CD4-positive, alpha-beta T cell (primary cell): Measurements from ENCODE around the gene STN1. TPM values are rescaled to one million over a fixed set of nuclear protein-coding genes. Genes with fewer than 3 reads are reported as not detected.

Source experiments
- ATAC-seq: fragments of 200-7000 bp; cut with Tn5 transposase; one replicate; pipeline ENCODE4 v1.10.0; 2022; ENCODE audit warnings: mild to moderate bottlenecking; ENCODE audit not compliant: poor library complexity
- CTCF ChIA-PET: fragments of 350-600 bp; sonication (Branson Sonifier 250); formaldehyde crosslinking; loops from one replicate; lab custom pipeline; 2021; ENCODE audit warnings: antibody characterized with exemption, inconsistent platforms; lab: Charles Lee
- POLR2A ChIA-PET: fragments of 350-600 bp; sonication (Branson Sonifier 250); formaldehyde crosslinking; loops from one replicate; lab custom pipeline; 2021; ENCODE audit warnings: antibody characterized with exemption, inconsistent platforms; lab: Charles Lee
- DNase-seq, 14 experiments: peaks; one replicate each; pipeline ENCODE4 v3.0.0-alpha.2; 2013 to 2020; ENCODE audit warnings: mixed read lengths in 2 of 14
- H3K27ac ChIP-seq, 2 donors: one replicate each; pipeline versions ENCODE4 v1.5.1 to v1.7.0; 2013; ENCODE audit warnings: low read length in 2 of 2, low read depth in 1 of 2, mild to moderate bottlenecking in 1 of 2
- H3K27me3 ChIP-seq, 2 experiments: 1 replicate in 1 of 2; 2 replicates in 1 of 2; pipeline versions ENCODE4 v1.6.1 to v1.7.0; 2013; ENCODE audit warnings: low read length in 2 of 2, control low read depth in 1 of 2, mild to moderate bottlenecking in 1 of 2, moderate library complexity in 1 of 2; ENCODE audit not compliant: insufficient read depth in 2 of 2, control insufficient read depth in 1 of 2
- H3K36me3 ChIP-seq: one replicate; pipeline ENCODE4 v1.6.1; 2013; ENCODE audit warnings: low read length, control low read depth; ENCODE audit not compliant: insufficient read depth
- H3K4me1 ChIP-seq: one replicate; pipeline ENCODE4 v1.6.1; 2013; ENCODE audit warnings: low read length, control low read depth; ENCODE audit not compliant: insufficient read depth
- H3K4me3 ChIP-seq: one replicate; pipeline ENCODE4 v1.5.1; 2013; ENCODE audit warnings: mild to moderate bottlenecking, low read length, moderate library complexity
- H3K9me3 ChIP-seq, 2 experiments: 1 replicate in 1 of 2; 2 replicates in 1 of 2; pipeline versions ENCODE4 v1.6.1 to v1.7.0; 2013; ENCODE audit warnings: low read length in 2 of 2, mild to moderate bottlenecking in 2 of 2, control low read depth in 1 of 2, moderate library complexity in 1 of 2; ENCODE audit not compliant: control insufficient read depth in 1 of 2, insufficient read depth in 1 of 2
- H3K27ac Mint-ChIP-seq: one replicate; pipeline ENCODE4 v1.8.0; 2020; ENCODE audit warnings: mixed read lengths
- H3K27me3 Mint-ChIP-seq: one replicate; pipeline ENCODE4 v1.8.0; 2021; ENCODE audit warnings: mixed read lengths
- H3K36me3 Mint-ChIP-seq: one replicate; pipeline ENCODE4 v1.8.0; 2021; ENCODE audit warnings: low read depth, mixed read lengths
- H3K4me1 Mint-ChIP-seq: one replicate; pipeline ENCODE4 v1.8.0; 2021; ENCODE audit warnings: low read depth, mixed read lengths
- H3K4me3 Mint-ChIP-seq: one replicate; pipeline ENCODE4 v1.8.0; 2020; ENCODE audit warnings: mild to moderate bottlenecking, mixed read lengths
- H3K9me3 Mint-ChIP-seq: one replicate; pipeline ENCODE4 v1.8.0; 2020; ENCODE audit warnings: mixed read lengths
- CTCF ChIP-seq: fragments of 200-600 bp; IDR thresholded peaks from one replicate; pipeline ENCODE4 v1.8.0; 2022; ENCODE audit warnings: antibody characterized with exemption, mild to moderate bottlenecking
- intact Hi-C, 2 experiments: fragments of 100-400 bp; cut with DNase I in 1 of 2; cut with micrococcal nuclease in 1 of 2; formaldehyde crosslinking; loops; one replicate each; pipeline versions ENCODE4 v1.15.1 to v1.9.0; 2023 to 2025; cut with DNase I, micrococcal nuclease
- total RNA-seq, 174 experiments: library from RNA in 2 of 174; stranded (reverse) in 2 of 174; gene quantifications; one replicate each; pipeline ENCODE4 v1.2.3 and lab custom pipeline; 2021 to 2026

Gene STN1
- total RNA-seq, 2 experiments from 2014 or later, result 13.0 to 13.4 TPM

- DNase-seq (no peak), ATAC-seq (no peak)
- H3K27me3 Mint-ChIP-seq, result no peaks in the 10 kb centered on the region
- H3K27ac Mint-ChIP-seq, result no peak overlapping the region
- Histone ChIP-seq H3K36me3 (peaks cover 89% of the 10 kb centered on the region), H3K9me3 (no peaks in the 10 kb centered on the region), H3K4me1 (peaks cover 10% of the 10 kb centered on the region), H3K27me3 (no peaks in the 10 kb centered on the region), H3K4me3 (no peak overlapping the region), H3K27ac (no peak overlapping the region)
- no peaks in the 10 kb centered on the region for H3K4me1 Mint-ChIP-seq
- H3K9me3 Mint-ChIP-seq, result no peaks in the 10 kb centered on the region
- intact Hi-C loops, result loop anchor here in 1 of 2 experiments (10.0 kb wide), 1 partner anchor 143 kb away; no protein-coding TSS in a partner anchor
- CTCF ChIA-PET, result interaction anchor here (1.4 kb wide), 1 partner anchor 169 kb away, joined by 3 read pairs; no protein-coding TSS in a partner anchor
- POLR2A ChIA-PET, result no interaction called here
- H3K36me3 Mint-ChIP-seq, result peaks cover 96% of the 10 kb centered on the region
- TF ChIP-seq CTCF, result no peak
- no peak overlapping the region for H3K4me3 Mint-ChIP-seq
Measured at GRCh38 chr10:103881416-103882284, 36.3 kb downstream of the STN1 start.

GRCh38 chr10:103879831-103880230 is 38.2 kb downstream of the STN1 start:
- CTCF ChIA-PET, result no interaction called here
- ATAC-seq, result no peak
- Mint-ChIP-seq H3K9me3 (no peaks in the 10 kb centered on the region), H3K36me3 (peaks cover 93% of the 10 kb centered on the region), H3K4me1 (no peaks in the 10 kb centered on the region), H3K27me3 (no peaks in the 10 kb centered on the region), H3K27ac (no peak overlapping the region), H3K4me3 (no peak overlapping the region)
- no peaks in the 10 kb centered on the region for H3K27me3 ChIP-seq
- no peak for TF ChIP-seq CTCF
- POLR2A ChIA-PET, result no interaction called here
- no peak overlapping the region for H3K27ac ChIP-seq
- H3K9me3 ChIP-seq, result no peaks in the 10 kb centered on the region
- H3K36me3 ChIP-seq, result peaks cover 81% of the 10 kb centered on the region
- no peak overlapping the region for H3K4me3 ChIP-seq
- H3K4me1 ChIP-seq, result peaks cover 5% of the 10 kb centered on the region
- DNase-seq, result no peak
- intact Hi-C loops, result loop anchor here in 1 of 2 experiments (10.0 kb wide), 1 partner anchor 145 kb away; no protein-coding TSS in a partner anchor

- Histone ChIP-seq H3K27me3 (no peaks in the 10 kb centered on the region), H3K4me1 (peaks cover under 1% of the 10 kb centered on the region), H3K27ac (no peak overlapping the region), H3K9me3 (no peaks in the 10 kb centered on the region), H3K36me3 (peaks cover 77% of the 10 kb centered on the region), H3K4me3 (no peak overlapping the region)
- Mint-ChIP-seq H3K4me3 (no peak overlapping the region), H3K4me1 (no peaks in the 10 kb centered on the region), H3K27me3 (no peaks in the 10 kb centered on the region), H3K27ac (no peak overlapping the region), H3K9me3 (no peaks in the 10 kb centered on the region), H3K36me3 (peaks cover 93% of the 10 kb centered on the region)
- ChIA-PET CTCF (no interaction called here), POLR2A (no interaction called here)
- intact Hi-C loops, result no loop called here
- DNase-seq (no peak), ATAC-seq (no peak)
- no peak for TF ChIP-seq CTCF
Measured at GRCh38 chr10:103879409-103879808, 38.6 kb downstream of the STN1 start.
